Neural cell (in vitro differentiated cells): ENCODE measurements around the gene NEDD4L. TPM values are rescaled to one million over a fixed set of nuclear protein-coding genes. Genes with fewer than 3 reads are reported as not detected.

Experiments
- H2AFZ ChIP-seq: fragments of 200-600, 300-800 bp; sonication (generic), shearing (Covaris generic); 2 replicates; pipeline ENCODE4 v1.6.0; 2014; ENCODE audit warnings: low read depth, mild to moderate bottlenecking, antibody characterized with exemption, low read length, moderate library complexity
- H3F3A ChIP-seq: fragments of 200-600 bp; shearing (Covaris generic); 2 replicates; pipeline ENCODE4 v1.6.1; 2016; ENCODE audit warnings: mild to moderate bottlenecking, moderate library complexity, mixed read lengths, antibody characterized with exemption, low read length; ENCODE audit not compliant: insufficient read depth, poor library complexity, severe bottlenecking
- H3K27ac ChIP-seq: fragments of 200-600, 300-800 bp; sonication (generic), shearing (Covaris generic); 2 replicates; pipeline ENCODE4 v1.5.1; 2014; ENCODE audit warnings: mild to moderate bottlenecking, low read length, moderate library complexity
- H3K27me3 ChIP-seq: fragments of 300-800, 200-600 bp; sonication (generic), shearing (Covaris generic); 2 replicates; pipeline ENCODE4 v1.6.0; 2014; ENCODE audit warnings: mild to moderate bottlenecking, low read depth, low read length, moderate library complexity; ENCODE audit not compliant: insufficient read depth
- H3K36me3 ChIP-seq: fragments of 300-800, 200-600 bp; sonication (generic), shearing (Covaris generic); 2 replicates; pipeline ENCODE4 v1.5.1; 2014; ENCODE audit warnings: mild to moderate bottlenecking, antibody characterized with exemption, low read length, moderate library complexity; ENCODE audit not compliant: insufficient read depth
- H3K4me2 ChIP-seq: fragments of 300-800, 200-600 bp; sonication (generic), shearing (Covaris generic); 2 replicates; pipeline ENCODE4 v1.6.0; 2014; ENCODE audit warnings: mild to moderate bottlenecking, low read length
- H3K4me3 ChIP-seq: fragments of 300-800, 200-600 bp; sonication (generic), shearing (Covaris generic); 2 replicates; pipeline ENCODE4 v1.5.1; 2014; ENCODE audit warnings: mild to moderate bottlenecking, low read length, moderate library complexity
- H3K79me2 ChIP-seq: fragments of 200-600 bp; shearing (Covaris generic); replicated peaks from 2 replicates; pipeline ENCODE4 v1.6.0; 2014; ENCODE audit warnings: mild to moderate bottlenecking, low read length, moderate library complexity; ENCODE audit not compliant: insufficient read depth
- H3K9ac ChIP-seq: fragments of 300-800, 200-600 bp; sonication (generic), shearing (Covaris generic); 2 replicates; pipeline ENCODE4 v1.6.1; 2016; ENCODE audit warnings: mild to moderate bottlenecking, low read length, mixed read lengths
- H3K9me2 ChIP-seq: fragments of 200-600 bp; shearing (Covaris generic); 2 replicates; pipeline ENCODE4 v1.6.1; 2016; ENCODE audit warnings: mild to moderate bottlenecking, low read length, mixed read lengths; ENCODE audit not compliant: insufficient read depth
- H3K9me3 ChIP-seq: fragments of 200-600, 300-800 bp; sonication (generic), shearing (Covaris generic); 2 replicates; pipeline ENCODE4 v1.6.1; 2016; ENCODE audit warnings: mild to moderate bottlenecking, mixed run types, low read length, moderate library complexity, mixed read lengths
- H4K20me1 ChIP-seq: fragments of 200-600 bp; shearing (Covaris generic); 2 replicates; pipeline ENCODE4 v1.6.1; 2016; ENCODE audit warnings: mild to moderate bottlenecking, mixed run types; ENCODE audit not compliant: insufficient read depth
- EP300 ChIP-seq: fragments of 450-650 bp; conservative IDR thresholded peaks from 2 replicates; pipeline ENCODE4 v1.6.1; 2014; ENCODE audit warnings: antibody characterized with exemption, mild to moderate bottlenecking, moderate library complexity; ENCODE audit not compliant: poor library complexity, severe bottlenecking
- EZH2 ChIP-seq: fragments of 200-600, 300-800 bp; shearing (Covaris generic), sonication (generic); IDR thresholded peaks from 2 replicates; pipeline ENCODE4 v1.6.1; 2014; ENCODE audit warnings: antibody characterized with exemption, low read length, borderline replicate concordance, mild to moderate bottlenecking; ENCODE audit not compliant: insufficient read depth, poor library complexity, severe bottlenecking
- MXI1 ChIP-seq: fragments of 450-650 bp; conservative IDR thresholded peaks from 2 replicates; pipeline ENCODE4 v1.6.1; 2014; ENCODE audit warnings: antibody characterized with exemption, mild to moderate bottlenecking; ENCODE audit not compliant: poor library complexity, severe bottlenecking
- POLR2AphosphoS5 ChIP-seq: IDR thresholded peaks from 2 replicates; pipeline ENCODE4 v1.6.1; 2012
- RAD21 ChIP-seq: fragments of 450-650 bp; conservative IDR thresholded peaks from 2 replicates; pipeline ENCODE4 v1.6.1; 2014; ENCODE audit warnings: antibody characterized with exemption, mild to moderate bottlenecking, moderate library complexity
- SMC3 ChIP-seq: fragments of 450-650 bp; conservative IDR thresholded peaks from 2 replicates; pipeline ENCODE4 v1.6.1; 2014; ENCODE audit warnings: antibody characterized with exemption, mild to moderate bottlenecking, moderate library complexity; ENCODE audit not compliant: poor library complexity
- TAF1 ChIP-seq: IDR thresholded peaks from 2 replicates; pipeline ENCODE4 v1.6.1; 2012; ENCODE audit warnings: low read depth
- polyA plus RNA-seq: library from polyadenylated mRNA; depleted of rRNA; stranded (reverse); fragments of >200 nt; gene quantifications from 2 replicates; pipeline ENCODE4 v1.2.3, GENCODE V29; 2014
- TF ChIP-seq, protein P1 (sequence below): IDR thresholded peaks from 2 replicates; pipeline ENCODE4 v1.6.1; 2012; ENCODE audit warnings: borderline replicate concordance
- TF ChIP-seq, protein P2 (sequence below): fragments of 450-650 bp; IDR thresholded peaks from 2 replicates; pipeline ENCODE4 v1.5.1; 2014; ENCODE audit warnings: antibody characterized with exemption, mild to moderate bottlenecking, moderate library complexity; ENCODE audit not compliant: poor library complexity, severe bottlenecking

Gene NEDD4L
- polyA plus RNA-seq, 1 donor from 2014 or later, result 97.9 TPM

DNA sequence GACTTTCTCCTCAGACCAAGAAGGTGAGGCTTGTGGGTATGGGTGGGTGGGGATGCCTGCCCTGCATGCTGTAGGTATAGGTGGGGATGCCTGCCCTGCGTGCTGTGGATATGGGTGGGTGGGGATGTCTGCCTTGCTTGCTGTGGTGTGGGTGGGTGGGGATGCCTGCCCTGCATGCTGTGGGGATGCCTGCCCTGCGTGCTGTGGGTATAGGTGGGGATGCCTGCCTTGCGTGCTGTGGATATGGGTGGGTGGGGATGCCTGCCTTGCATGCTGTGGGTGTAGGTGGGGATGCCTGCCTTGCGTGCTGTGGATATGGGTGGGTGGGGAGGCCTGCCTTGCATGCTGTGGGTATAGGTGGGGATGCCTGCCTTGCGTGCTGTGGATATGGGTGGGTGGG lies 278.4 kb downstream of the NEDD4L start:
- Histone ChIP-seq H3K27me3 (no peaks in the 10 kb centered on the region), H3K9me3 (no peaks in the 10 kb centered on the region), H3K4me3 (no peak overlapping the region), H3K79me2 (no peaks in the 10 kb centered on the region), H2AFZ (no peak overlapping the region), H3K4me2 (no peak overlapping the region), H3K36me3 (peaks cover 14% of the 10 kb centered on the region), H3K9me2 (no peaks in the 10 kb centered on the region), H3F3A (no peaks in the 10 kb centered on the region), H3K9ac (no peak overlapping the region), H4K20me1 (no peaks in the 10 kb centered on the region), H3K27ac (no peak overlapping the region)
- no peak for TF ChIP-seq TAF1
- no peak for TF ChIP-seq POLR2AphosphoS5
- TF ChIP-seq EP300, result no peak
- no peak for TF ChIP-seq MXI1
- no peak for TF ChIP-seq SMC3
- no peak for TF ChIP-seq RAD21
- TF ChIP-seq, protein P1, sequence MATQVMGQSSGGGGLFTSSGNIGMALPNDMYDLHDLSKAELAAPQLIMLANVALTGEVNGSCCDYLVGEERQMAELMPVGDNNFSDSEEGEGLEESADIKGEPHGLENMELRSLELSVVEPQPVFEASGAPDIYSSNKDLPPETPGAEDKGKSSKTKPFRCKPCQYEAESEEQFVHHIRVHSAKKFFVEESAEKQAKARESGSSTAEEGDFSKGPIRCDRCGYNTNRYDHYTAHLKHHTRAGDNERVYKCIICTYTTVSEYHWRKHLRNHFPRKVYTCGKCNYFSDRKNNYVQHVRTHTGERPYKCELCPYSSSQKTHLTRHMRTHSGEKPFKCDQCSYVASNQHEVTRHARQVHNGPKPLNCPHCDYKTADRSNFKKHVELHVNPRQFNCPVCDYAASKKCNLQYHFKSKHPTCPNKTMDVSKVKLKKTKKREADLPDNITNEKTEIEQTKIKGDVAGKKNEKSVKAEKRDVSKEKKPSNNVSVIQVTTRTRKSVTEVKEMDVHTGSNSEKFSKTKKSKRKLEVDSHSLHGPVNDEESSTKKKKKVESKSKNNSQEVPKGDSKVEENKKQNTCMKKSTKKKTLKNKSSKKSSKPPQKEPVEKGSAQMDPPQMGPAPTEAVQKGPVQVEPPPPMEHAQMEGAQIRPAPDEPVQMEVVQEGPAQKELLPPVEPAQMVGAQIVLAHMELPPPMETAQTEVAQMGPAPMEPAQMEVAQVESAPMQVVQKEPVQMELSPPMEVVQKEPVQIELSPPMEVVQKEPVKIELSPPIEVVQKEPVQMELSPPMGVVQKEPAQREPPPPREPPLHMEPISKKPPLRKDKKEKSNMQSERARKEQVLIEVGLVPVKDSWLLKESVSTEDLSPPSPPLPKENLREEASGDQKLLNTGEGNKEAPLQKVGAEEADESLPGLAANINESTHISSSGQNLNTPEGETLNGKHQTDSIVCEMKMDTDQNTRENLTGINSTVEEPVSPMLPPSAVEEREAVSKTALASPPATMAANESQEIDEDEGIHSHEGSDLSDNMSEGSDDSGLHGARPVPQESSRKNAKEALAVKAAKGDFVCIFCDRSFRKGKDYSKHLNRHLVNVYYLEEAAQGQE, result no peak
- no peak for TF ChIP-seq EZH2
- TF ChIP-seq, protein P2, sequence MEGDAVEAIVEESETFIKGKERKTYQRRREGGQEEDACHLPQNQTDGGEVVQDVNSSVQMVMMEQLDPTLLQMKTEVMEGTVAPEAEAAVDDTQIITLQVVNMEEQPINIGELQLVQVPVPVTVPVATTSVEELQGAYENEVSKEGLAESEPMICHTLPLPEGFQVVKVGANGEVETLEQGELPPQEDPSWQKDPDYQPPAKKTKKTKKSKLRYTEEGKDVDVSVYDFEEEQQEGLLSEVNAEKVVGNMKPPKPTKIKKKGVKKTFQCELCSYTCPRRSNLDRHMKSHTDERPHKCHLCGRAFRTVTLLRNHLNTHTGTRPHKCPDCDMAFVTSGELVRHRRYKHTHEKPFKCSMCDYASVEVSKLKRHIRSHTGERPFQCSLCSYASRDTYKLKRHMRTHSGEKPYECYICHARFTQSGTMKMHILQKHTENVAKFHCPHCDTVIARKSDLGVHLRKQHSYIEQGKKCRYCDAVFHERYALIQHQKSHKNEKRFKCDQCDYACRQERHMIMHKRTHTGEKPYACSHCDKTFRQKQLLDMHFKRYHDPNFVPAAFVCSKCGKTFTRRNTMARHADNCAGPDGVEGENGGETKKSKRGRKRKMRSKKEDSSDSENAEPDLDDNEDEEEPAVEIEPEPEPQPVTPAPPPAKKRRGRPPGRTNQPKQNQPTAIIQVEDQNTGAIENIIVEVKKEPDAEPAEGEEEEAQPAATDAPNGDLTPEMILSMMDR, result no peak

DNA sequence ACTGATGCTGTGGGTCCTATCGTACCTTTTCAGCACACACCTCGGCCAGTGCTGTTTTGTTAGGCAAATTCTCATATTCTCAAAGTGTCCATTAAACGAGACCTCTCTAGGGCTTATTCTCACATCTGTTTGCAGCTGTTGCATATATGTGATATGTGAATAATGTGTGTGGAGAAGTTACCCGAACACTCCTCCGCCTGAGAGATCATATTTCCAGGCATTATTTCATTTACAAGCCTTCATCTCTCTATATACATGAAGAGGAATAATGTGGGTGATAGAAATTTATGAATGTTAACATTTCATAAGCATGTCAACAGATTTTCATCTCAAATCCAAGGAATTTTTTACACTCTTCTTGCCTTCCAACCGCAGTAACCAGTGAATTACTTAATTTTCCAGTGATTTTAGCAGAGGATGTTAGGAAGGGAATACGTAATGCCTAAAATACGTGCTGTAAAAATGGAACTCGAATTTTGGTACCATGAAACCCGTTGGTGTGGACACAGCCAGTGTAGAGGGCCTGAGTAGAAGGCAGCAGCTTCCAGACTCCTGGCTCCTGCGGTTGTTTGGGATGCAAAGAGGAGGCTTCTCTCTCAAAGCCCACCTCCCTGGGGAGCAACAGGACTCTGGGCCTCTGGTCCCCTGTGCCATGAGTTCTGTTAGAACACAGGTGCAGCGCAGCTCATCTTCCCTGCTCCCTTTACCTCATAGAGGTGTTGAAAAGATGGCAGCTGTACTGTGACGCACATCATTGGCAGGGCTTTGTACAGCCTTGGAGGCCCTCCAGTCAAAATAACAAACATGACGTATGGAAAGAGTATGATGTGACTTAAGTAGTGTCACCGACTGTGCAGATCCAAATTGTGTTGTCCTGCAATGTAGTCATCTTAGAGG lies 280.1 kb downstream of the NEDD4L start:
- Histone ChIP-seq H3K9me2 (no peaks in the 10 kb centered on the region), H2AFZ (no peak overlapping the region), H3K27ac (no peak overlapping the region), H3K4me3 (no peak overlapping the region), H4K20me1 (no peaks in the 10 kb centered on the region), H3K4me2 (no peak overlapping the region), H3F3A (no peaks in the 10 kb centered on the region), H3K79me2 (no peaks in the 10 kb centered on the region), H3K36me3 (peaks cover 9% of the 10 kb centered on the region), H3K9ac (no peak overlapping the region), H3K9me3 (no peaks in the 10 kb centered on the region), H3K27me3 (no peaks in the 10 kb centered on the region)
- no peak for TF ChIP-seq POLR2AphosphoS5
- TF ChIP-seq, protein P2, result no peak
- TF ChIP-seq, protein P1, result no peak
- no peak for TF ChIP-seq MXI1
- TF ChIP-seq SMC3, result no peak
- no peak for TF ChIP-seq EP300
- TF ChIP-seq EZH2, result no peak
- TF ChIP-seq TAF1, result no peak
- TF ChIP-seq RAD21, result no peak
